HepG2 (cell line): ENCODE data around the gene METRN. TPM values are rescaled to one million over a fixed set of nuclear protein-coding genes. Genes with fewer than 3 reads are reported as not detected.

Experiments used
- ATAC-seq: fragments of 200-7000 bp; cut with Tn5 transposase; 3 replicates; pipeline ENCODE4 v1.9.1; 2020; ENCODE audit warnings: mild to moderate bottlenecking, moderate library complexity
- BruUV-seq: library from RNA; stranded (reverse); fragments of 400-500 nt; replicated peaks from 2 replicates; lab custom pipeline; 2021; lab: Mats Ljungman, UMichigan
- CTCF ChIA-PET: fragments of 300-600 bp; formaldehyde crosslinking; extraction: SDS; loops from one replicate; lab custom pipeline; 2021; ENCODE audit warnings: low total read pairs, inconsistent platforms, low intra/inter-chr PET ratio; lab: Yijun Ruan, JAX
- POLR2A ChIA-PET: fragments of 350-600 bp; sonication (Branson Sonifier 250); formaldehyde crosslinking; loops from one replicate; lab custom pipeline; 2020; ENCODE audit warnings: antibody characterized with exemption, inconsistent platforms; lab: Yijun Ruan, JAX
- DNase-seq: peaks from one replicate; pipeline ENCODE4 v3.0.0-alpha.2; 2015; ENCODE audit warnings: low spot score
- FAIRE-seq: peaks from 3 replicates; lab custom pipeline; 2011; peaks lifted over from hg19 to GRCh38; lab: Jason Lieb, UNC
- H2AFZ ChIP-seq: one replicate; pipeline ENCODE4 v1.6.1; 2011; ENCODE audit warnings: low read length, inconsistent platforms
- H3K27ac ChIP-seq: fragments of 300-600 bp; 3 replicates; pipeline ENCODE4 v1.8.0; 2011; ENCODE audit warnings: mixed run types, mild to moderate bottlenecking, mixed read lengths, low read length, inconsistent platforms; ENCODE audit not compliant: insufficient read depth; ENCODE audit errors: extremely low read length
- H3K27me3 ChIP-seq, 2 experiments: fragments of 200-600 bp in 1 of 2; 2 replicates in 1 of 2; 3 replicates in 1 of 2; pipeline versions ENCODE4 v1.6.0 to v1.8.0; 2011; ENCODE audit warnings: low read length in 2 of 2, mild to moderate bottlenecking in 2 of 2, moderate library complexity in 2 of 2, inconsistent platforms in 1 of 2; ENCODE audit not compliant: insufficient read depth in 2 of 2, control insufficient read depth in 1 of 2
- H3K36me3 ChIP-seq, 2 experiments: fragments of 200-600 bp in 1 of 2; replicated peaks in 1 of 2; 2 replicates in 1 of 2; 3 replicates in 1 of 2; pipeline versions ENCODE4 v1.5.1 to v1.8.0; 2011; ENCODE audit warnings: low read length in 2 of 2, inconsistent platforms in 1 of 2; ENCODE audit not compliant: insufficient read depth in 2 of 2, control insufficient read depth in 1 of 2
- H3K4me1 ChIP-seq: 2 replicates; pipeline ENCODE4 v1.5.1; 2012; ENCODE audit warnings: low read length, inconsistent platforms; ENCODE audit not compliant: insufficient read depth
- H3K4me2 ChIP-seq: 2 replicates; pipeline ENCODE4 v1.6.0; 2011; ENCODE audit warnings: low read depth, low read length, inconsistent platforms
- H3K4me3 ChIP-seq, 3 experiments: fragments of 200-600 bp in 1 of 3; sonication (generic), shearing (Covaris generic) in 1 of 3; replicated peaks in 1 of 3; 2 replicates each; pipeline ENCODE4 v1.5.1; 2011 to 2016; ENCODE audit warnings: low read length in 3 of 3, inconsistent platforms in 2 of 3, low read depth in 2 of 3, mild to moderate bottlenecking in 2 of 3, control low read depth in 1 of 3, mixed read lengths in 1 of 3; ENCODE audit not compliant: insufficient read depth in 1 of 3
- H3K79me2 ChIP-seq: one replicate; pipeline ENCODE4 v1.6.1; 2011; ENCODE audit warnings: low read length, inconsistent platforms; ENCODE audit not compliant: insufficient read depth
- H3K9ac ChIP-seq: 2 replicates; pipeline ENCODE4 v1.6.0; 2011; ENCODE audit warnings: mild to moderate bottlenecking, low read depth, low read length, inconsistent platforms; ENCODE audit not compliant: insufficient read depth
- H3K9me3 ChIP-seq: 2 replicates; pipeline ENCODE4 v1.5.1; 2012; ENCODE audit warnings: mild to moderate bottlenecking, low read length
- H4K20me1 ChIP-seq: 2 replicates; pipeline ENCODE4 v1.6.0; 2011; ENCODE audit warnings: inconsistent platforms, mild to moderate bottlenecking, low read length, moderate library complexity; ENCODE audit not compliant: insufficient read depth
- BCL6 ChIP-seq: IDR thresholded peaks from 2 replicates; pipeline ENCODE4 v1.6.1; 2016; ENCODE audit warnings: missing genetic modification reagents, missing compliant biosample characterization
- CEBPB ChIP-seq: IDR thresholded peaks from 2 replicates; pipeline ENCODE4 v1.6.1; 2011; ENCODE audit warnings: low read depth, low read length, improper control_type of control experiment, borderline replicate concordance
- NFATC3 ChIP-seq: sonication (generic); formaldehyde crosslinking; IDR thresholded peaks from 2 replicates; pipeline ENCODE4 v1.5.1; 2020; ENCODE audit warnings: mild to moderate bottlenecking, missing genetic modification reagents
- SMAD1 ChIP-seq: sonication (generic); formaldehyde crosslinking; IDR thresholded peaks from 2 replicates; pipeline ENCODE4 v1.4.0; 2020; ENCODE audit warnings: missing genetic modification reagents, low read depth, mild to moderate bottlenecking, borderline replicate concordance
- SRY ChIP-seq: sonication (generic); formaldehyde crosslinking; IDR thresholded peaks from 2 replicates; pipeline ENCODE4 v1.8.0; 2022; ENCODE audit warnings: mild to moderate bottlenecking, missing genetic modification reagents
- TOPORS ChIP-seq: sonication (generic); formaldehyde crosslinking; IDR thresholded peaks from 2 replicates; pipeline ENCODE4 v1.8.0; 2023; ENCODE audit warnings: mild to moderate bottlenecking, missing genetic modification reagents
- ZNF567 ChIP-seq: sonication (generic); formaldehyde crosslinking; IDR thresholded peaks from 2 replicates; pipeline ENCODE4 v1.8.1; 2023; ENCODE audit warnings: mild to moderate bottlenecking, missing genetic modification reagents, borderline replicate concordance
- ZNF572 ChIP-seq: sonication (generic); formaldehyde crosslinking; IDR thresholded peaks from 2 replicates; pipeline ENCODE4 v1.5.1; 2020; ENCODE audit warnings: mild to moderate bottlenecking, missing genetic modification reagents
- ZNF704 ChIP-seq: sonication (generic); formaldehyde crosslinking; IDR thresholded peaks from 2 replicates; pipeline ENCODE4 v1.8.1; 2023; ENCODE audit warnings: mild to moderate bottlenecking, inconsistent platforms, moderate library complexity, missing genetic modification reagents, borderline replicate concordance
- WGBS: methylation state at CpG from one replicate; pipeline ENCODE4 v1.1.6; 2017; ENCODE audit warnings: low lambda C conversion rate; 5-methylcytosine and 5-hydroxymethylcytosine counted together
- in situ Hi-C: cut with HindIII; loops from 2 replicates; pipeline ENCODE4 v1.10.0; 2017; ENCODE audit warnings: low pct_unique_long_range_greater_than_20kb; ENCODE audit not compliant: extremely low pct_ligation_motif_present
- intact Hi-C: fragments of 100-400 bp; cut with micrococcal nuclease; formaldehyde crosslinking; loops from one replicate; pipeline ENCODE4 v1.10.0; 2022; ENCODE audit not compliant: unreplicated experiment
- polyA plus RNA-seq, 8 experiments: library from polyadenylated mRNA; depleted of rRNA in 3 of 8; stranded (reverse) in 7 of 8; unstranded in 1 of 8; fragments of >200 nt; fragmentation: Illumina TruSeq in 4 of 8; extraction: Trizol in 4 of 8; gene quantifications; 2 replicates each; pipeline versions ENCODE4 v1.2.1 to v1.2.3, GENCODE V29; 2011 to 2016; ENCODE audit warnings: low read depth in 4 of 8, missing spikeins in 1 of 8, mixed read lengths in 1 of 8; ENCODE audit not compliant: insufficient read depth in 1 of 8
- total RNA-seq, 5 experiments: library from RNA; depleted of rRNA; stranded (reverse); fragments of >200 nt; fragmentation: Illumina TruSeq; extraction: Trizol; gene quantifications; 2 replicates each; pipeline ENCODE4 v1.2.3, GENCODE V29; 2016; ENCODE audit warnings: low read depth in 1 of 5

METRN gene
- total and polyA plus RNA-seq, 2 of the 13 experiments (the other 11 are each of a cell fraction or from before 2014, with no cell fraction given), result 25.5 to 46.1 TPM

- in situ Hi-C loops, result no loop called here
- 18% methylated on average over 6 of the region's 6 CpGs for WGBS
- Histone ChIP-seq H3K79me2 (no peaks in the 10 kb centered on the region), H3K27me3 (peaks cover 5 to 43% of the 10 kb centered on the region in 2 experiments; a peak in 4 of 5 replicates), H3K4me2 (no peak overlapping the region), H3K4me1 (peaks cover 11% of the 10 kb centered on the region), H2AFZ (no peak overlapping the region), H3K9ac (no peak overlapping the region), H3K9me3 (no peaks in the 10 kb centered on the region), H3K4me3 (no peak overlapping the region), H3K27ac (no peak overlapping the region), H3K36me3 (no peaks in the 10 kb centered on the region), H4K20me1 (no peaks in the 10 kb centered on the region)
- FAIRE-seq, result no peak
- ATAC-seq, result no peak
- TF ChIP-seq ZNF572 (CRISPR knock-in tag) (no peak), TOPORS (CRISPR knock-in tag) (no peak), NFATC3 (CRISPR knock-in tag) (no peak), BCL6 (CRISPR knock-in tag) (no peak), CEBPB (0 out of 2 replicates have a peak, but pooled peaks have one; percentile 34), ZNF567 (CRISPR knock-in tag) (no peak), ZNF704 (CRISPR knock-in tag) (no peak), SRY (no peak), SMAD1 (CRISPR knock-in tag) (no peak)
- POLR2A ChIA-PET, result interaction anchor here (1.0 to 1.2 kb wide), 2 partner anchors 8 to 12 kb away, joined by 4 read pairs; partner anchors contain the start of genes CIAO3 and MSLN
- no TSS peak for BruUV-seq
- intact Hi-C loops, result no loop called here
- no peak for DNase-seq
- CTCF ChIA-PET, result no interaction called here
Measured at GRCh38 chr16:749010-749409, 34.1 kb downstream of the METRN start.
